Caco-2 (cell line): ENCODE measurements around the gene SERGEF. TPM values are rescaled to one million over a fixed set of nuclear protein-coding genes. Genes with fewer than 3 reads are reported as not detected.

ENCODE experiments used
- BruUV-seq: library from RNA; stranded (reverse); fragments of 400-500 nt; replicated peaks from 2 replicates; lab custom pipeline; 2021; lab: Mats Ljungman, UMichigan
- CTCF ChIA-PET: fragments of 300-600 bp; sonication (Branson Sonifier 250); formaldehyde crosslinking; loops from one replicate; lab custom pipeline; 2022; ENCODE audit warnings: antibody characterized with exemption; lab: Charles Lee
- POLR2A ChIA-PET: fragments of 300-600 bp; sonication (Branson Sonifier 250); formaldehyde crosslinking; loops from one replicate; lab custom pipeline; 2022; ENCODE audit warnings: antibody characterized with exemption; lab: Charles Lee
- DNase-seq, 2 experiments: peaks; one replicate each; pipeline versions ENCODE4 v3.0.0 to v3.0.0-alpha.2; 2020 to 2022
- H3K27me3 ChIP-seq: replicated peaks from 2 replicates; pipeline ENCODE4 v1.6.0; 2011; ENCODE audit warnings: low read length; ENCODE audit not compliant: control insufficient read depth, insufficient read depth
- H3K36me3 ChIP-seq: 2 replicates; pipeline ENCODE4 v1.5.1; 2011; ENCODE audit warnings: low read length; ENCODE audit not compliant: control insufficient read depth, insufficient read depth
- H3K4me1 ChIP-seq: fragments of 250-450 bp; sonication (Bioruptor Pico); 2 replicates; pipeline ENCODE4 v1.5.1; 2020; ENCODE audit warnings: mild to moderate bottlenecking
- H3K4me3 ChIP-seq: 2 replicates; pipeline ENCODE4 v1.5.1; 2011; ENCODE audit warnings: low read depth, mild to moderate bottlenecking, control low read depth, low read length
- H3K9me3 ChIP-seq: fragments of 250-450 bp; sonication (Bioruptor Pico); 2 replicates; pipeline ENCODE4 v1.5.1; 2020; ENCODE audit warnings: mild to moderate bottlenecking, moderate library complexity
- H3K27ac Mint-ChIP-seq: one replicate; pipeline ENCODE4 v1.8.0; 2022; ENCODE audit warnings: mixed read lengths; ENCODE audit not compliant: unreplicated experiment
- H3K27me3 Mint-ChIP-seq: one replicate; pipeline ENCODE4 v1.8.0; 2022; ENCODE audit warnings: mixed read lengths; ENCODE audit not compliant: insufficient read depth, unreplicated experiment
- H3K36me3 Mint-ChIP-seq: one replicate; pipeline ENCODE4 v1.8.0; 2022; ENCODE audit warnings: mild to moderate bottlenecking, mixed read lengths; ENCODE audit not compliant: insufficient read depth, unreplicated experiment
- H3K4me1 Mint-ChIP-seq: one replicate; pipeline ENCODE4 v1.8.0; 2022; ENCODE audit warnings: low read depth, mixed read lengths; ENCODE audit not compliant: unreplicated experiment
- H3K4me3 Mint-ChIP-seq: one replicate; pipeline ENCODE4 v1.8.0; 2022; ENCODE audit warnings: mild to moderate bottlenecking, moderate library complexity, mixed read lengths; ENCODE audit not compliant: unreplicated experiment
- H3K9me3 Mint-ChIP-seq: one replicate; pipeline ENCODE4 v1.8.0; 2022; ENCODE audit warnings: mixed read lengths; ENCODE audit not compliant: unreplicated experiment
- intact Hi-C: fragments of 100-400 bp; cut with micrococcal nuclease; formaldehyde crosslinking; loops from one replicate; pipeline ENCODE4 v1.10.0; 2022; ENCODE audit not compliant: unreplicated experiment
- total RNA-seq: library from RNA; stranded (reverse); gene quantifications from 2 replicates; pipeline ENCODE4 v1.2.3, GENCODE V29; 2022
- TF ChIP-seq, protein P1 (sequence below), 2 experiments: fragments of 200-600 bp in 1 of 2; IDR thresholded peaks; 1 replicate in 1 of 2; 2 replicates in 1 of 2; pipeline versions ENCODE4 v1.5.1 to v1.8.0; 2011 to 2022; ENCODE audit warnings: antibody characterized with exemption in 1 of 2, control low read depth in 1 of 2, inconsistent platforms in 1 of 2, low read depth in 1 of 2, low read length in 1 of 2, mild to moderate bottlenecking in 1 of 2, moderate library complexity in 1 of 2; ENCODE audit not compliant: insufficient read depth in 1 of 2, severe bottlenecking in 1 of 2, unreplicated experiment in 1 of 2

The SERGEF gene
- total RNA-seq, 1 experiment from 2014 or later, result 17.5 TPM

DNA sequence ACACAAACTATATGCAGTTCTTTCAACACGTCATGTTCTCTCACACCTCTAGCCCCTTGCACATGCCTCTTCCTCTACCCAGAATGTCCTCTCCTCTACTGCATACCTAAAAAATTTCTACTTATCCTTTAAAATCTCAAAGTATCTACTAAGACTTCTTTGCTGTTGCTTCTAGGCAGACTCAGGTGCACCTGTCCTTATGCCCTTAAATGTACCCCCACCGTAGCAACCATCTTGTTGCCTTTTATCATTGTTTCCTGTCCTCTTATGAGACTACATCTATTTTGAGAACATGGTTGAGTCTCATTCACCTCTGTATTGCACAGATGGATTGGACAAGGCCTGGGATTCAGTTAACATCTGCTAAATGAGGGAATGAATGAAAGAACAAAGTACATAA, 134.1 kb downstream of the SERGEF start:
- Mint-ChIP-seq H3K36me3 (no peaks in the 10 kb centered on the region), H3K27me3 (no peaks in the 10 kb centered on the region), H3K9me3 (no peaks in the 10 kb centered on the region), H3K27ac (no peak overlapping the region), H3K4me3 (no peak overlapping the region), H3K4me1 (peaks cover 9% of the 10 kb centered on the region)
- H3K36me3 ChIP-seq, result no peaks in the 10 kb centered on the region
- no peaks in the 10 kb centered on the region for H3K9me3 ChIP-seq
- H3K27me3 ChIP-seq, result no peaks in the 10 kb centered on the region
- BruUV-seq, result no TSS peak
- ChIA-PET POLR2A (no interaction called here), CTCF (no interaction called here)
- TF ChIP-seq, protein P1, sequence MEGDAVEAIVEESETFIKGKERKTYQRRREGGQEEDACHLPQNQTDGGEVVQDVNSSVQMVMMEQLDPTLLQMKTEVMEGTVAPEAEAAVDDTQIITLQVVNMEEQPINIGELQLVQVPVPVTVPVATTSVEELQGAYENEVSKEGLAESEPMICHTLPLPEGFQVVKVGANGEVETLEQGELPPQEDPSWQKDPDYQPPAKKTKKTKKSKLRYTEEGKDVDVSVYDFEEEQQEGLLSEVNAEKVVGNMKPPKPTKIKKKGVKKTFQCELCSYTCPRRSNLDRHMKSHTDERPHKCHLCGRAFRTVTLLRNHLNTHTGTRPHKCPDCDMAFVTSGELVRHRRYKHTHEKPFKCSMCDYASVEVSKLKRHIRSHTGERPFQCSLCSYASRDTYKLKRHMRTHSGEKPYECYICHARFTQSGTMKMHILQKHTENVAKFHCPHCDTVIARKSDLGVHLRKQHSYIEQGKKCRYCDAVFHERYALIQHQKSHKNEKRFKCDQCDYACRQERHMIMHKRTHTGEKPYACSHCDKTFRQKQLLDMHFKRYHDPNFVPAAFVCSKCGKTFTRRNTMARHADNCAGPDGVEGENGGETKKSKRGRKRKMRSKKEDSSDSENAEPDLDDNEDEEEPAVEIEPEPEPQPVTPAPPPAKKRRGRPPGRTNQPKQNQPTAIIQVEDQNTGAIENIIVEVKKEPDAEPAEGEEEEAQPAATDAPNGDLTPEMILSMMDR (IDR thresholded peaks at IDR 0.05; ENCODE audit: insufficient read depth in 1 of 2, low read depth in 1 of 2, low read length in 1 of 2, severe bottlenecking in 1 of 2, unreplicated experiment in 1 of 2), result no peak
- H3K4me1 ChIP-seq, result no peaks in the 10 kb centered on the region
- no peak overlapping the region for H3K4me3 ChIP-seq
- no peak for DNase-seq
- intact Hi-C loops, result no loop called here

DNA sequence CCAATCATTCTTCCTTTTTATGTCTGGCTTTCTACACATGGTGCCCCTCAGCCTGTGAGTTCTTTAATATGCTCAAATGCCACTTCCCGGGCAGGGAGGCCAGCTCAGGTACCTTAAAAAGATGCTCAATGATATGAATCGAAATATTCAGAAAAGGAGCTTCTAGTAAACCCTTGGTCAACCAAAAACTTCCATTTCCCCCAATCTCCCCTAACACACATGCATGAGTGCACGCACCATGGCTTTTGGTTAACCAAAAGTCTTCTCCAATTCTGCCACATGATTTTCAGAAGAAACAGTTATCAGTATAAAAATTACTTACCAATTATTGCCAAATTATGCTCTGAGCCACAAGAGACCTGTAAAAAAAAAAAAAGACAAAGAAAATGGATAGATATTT, 135.0 kb downstream of the SERGEF start:
- no TSS peak for BruUV-seq
- Mint-ChIP-seq H3K9me3 (no peaks in the 10 kb centered on the region), H3K4me1 (peaks cover 9% of the 10 kb centered on the region), H3K27ac (no peak overlapping the region), H3K36me3 (no peaks in the 10 kb centered on the region), H3K27me3 (no peaks in the 10 kb centered on the region), H3K4me3 (no peak overlapping the region)
- POLR2A ChIA-PET, result no interaction called here
- no peaks in the 10 kb centered on the region for H3K27me3 ChIP-seq
- TF ChIP-seq, protein P1 (IDR thresholded peaks at IDR 0.05; ENCODE audit: insufficient read depth in 1 of 2, low read depth in 1 of 2, low read length in 1 of 2, severe bottlenecking in 1 of 2, unreplicated experiment in 1 of 2), result no peak
- H3K9me3 ChIP-seq, result no peaks in the 10 kb centered on the region
- no peaks in the 10 kb centered on the region for H3K36me3 ChIP-seq
- no peaks in the 10 kb centered on the region for H3K4me1 ChIP-seq
- H3K4me3 ChIP-seq, result no peak overlapping the region
- intact Hi-C loops, result no loop called here
- CTCF ChIA-PET, result no interaction called here
- DNase-seq, result no peak

DNA sequence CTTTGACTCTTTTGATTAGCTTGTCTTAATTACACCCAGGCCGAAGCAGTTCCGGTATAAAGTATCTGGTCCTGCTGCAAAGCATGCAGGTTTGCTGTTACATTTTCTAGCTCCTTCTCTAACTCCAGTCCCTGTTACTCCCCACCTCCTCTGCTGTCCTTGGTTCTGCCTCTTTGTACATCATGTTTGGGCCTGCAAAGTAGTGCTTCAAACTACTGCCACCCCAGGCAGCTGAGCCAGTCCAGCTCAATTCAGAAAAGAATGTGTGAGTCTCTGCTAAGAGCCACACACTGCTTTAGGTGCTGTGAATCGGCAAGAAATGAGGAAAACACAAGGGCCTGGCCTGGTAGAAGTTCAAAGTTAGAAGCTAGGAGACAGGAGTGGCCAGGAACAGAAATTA, 136.0 kb downstream of the SERGEF start:
- H3K27ac Mint-ChIP-seq, result no peak overlapping the region
- no peaks in the 10 kb centered on the region for H3K27me3 Mint-ChIP-seq
- no peak for DNase-seq
- Histone ChIP-seq H3K27me3 (no peaks in the 10 kb centered on the region), H3K36me3 (no peaks in the 10 kb centered on the region), H3K9me3 (no peaks in the 10 kb centered on the region; the same call in 1 of the 2 replicates), H3K4me3 (no peak overlapping the region), H3K4me1 (no peaks in the 10 kb centered on the region)
- ChIA-PET CTCF (interaction anchor here (0.6 kb wide), 1 partner anchor 14 kb away, joined by 3 read pairs; no protein-coding TSS in a partner anchor), POLR2A (no interaction called here)
- no peaks in the 10 kb centered on the region for H3K9me3 Mint-ChIP-seq
- TF ChIP-seq, protein P1 (IDR thresholded peaks at IDR 0.05; ENCODE audit: insufficient read depth in 1 of 2, low read depth in 1 of 2, low read length in 1 of 2, severe bottlenecking in 1 of 2, unreplicated experiment in 1 of 2), result no peak
- H3K4me3 Mint-ChIP-seq, result no peak overlapping the region
- intact Hi-C loops, result no loop called here
- BruUV-seq, result no TSS peak
- H3K4me1 Mint-ChIP-seq, result peaks cover 9% of the 10 kb centered on the region
- no peaks in the 10 kb centered on the region for H3K36me3 Mint-ChIP-seq
